ENCODE data around the gene HES1.

HES1 gene

GRCh38 chr3:194102436-194102835 is 33.5 kb upstream of the HES1 start:
- no peak for DNase-seq

- DNase-seq, result no peak
Observed at GRCh38 chr3:194103505-194103904, 32.4 kb upstream of the HES1 start.

- no peak for DNase-seq
Observed at GRCh38 chr3:194103983-194104751, 31.8 kb upstream of the HES1 start.

DNA sequence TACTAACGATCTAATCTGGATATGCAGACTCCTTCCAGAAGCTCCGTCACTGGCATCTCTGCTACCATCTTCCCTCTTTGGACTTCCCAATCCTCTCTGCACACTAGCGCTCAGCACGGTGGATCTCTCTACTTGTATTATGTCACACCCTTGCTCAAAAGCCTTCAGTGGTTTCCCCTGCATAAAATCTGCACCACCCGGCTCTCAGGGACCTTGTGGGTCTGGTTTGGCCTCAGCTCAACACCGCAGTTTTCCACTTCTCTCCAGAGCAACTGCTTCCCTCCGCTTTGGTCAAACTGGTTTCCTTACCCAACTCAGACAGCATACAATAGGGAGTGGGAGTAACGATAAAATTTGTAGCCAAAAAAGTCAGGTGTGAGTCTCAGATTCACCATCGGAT is 30.7 kb upstream of the HES1 start:
- DNase-seq, result no peak

DNA sequence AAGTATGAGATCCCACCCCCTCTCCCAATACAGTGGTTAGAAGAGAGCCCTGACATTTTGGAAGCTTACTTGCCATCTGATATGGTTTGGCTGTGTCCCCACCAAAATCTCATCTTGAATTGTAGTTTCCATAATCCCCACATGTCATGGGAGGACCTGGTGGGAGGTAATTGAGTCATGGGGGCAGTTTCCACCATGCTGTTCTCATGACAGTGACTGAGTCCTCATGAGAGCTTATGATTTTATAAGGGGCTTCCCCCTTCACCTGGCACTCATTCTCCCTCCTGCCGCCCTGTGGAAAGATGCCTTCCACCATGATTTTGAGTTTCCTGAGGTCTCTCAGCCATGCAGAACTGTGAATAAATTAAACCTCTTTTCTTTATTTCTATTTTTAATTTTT is 28.8 kb upstream of the HES1 start:
- DNase-seq, result no peak

GRCh38 chr3:194109192-194109863 is 26.6 kb upstream of the HES1 start:
- no peak for DNase-seq

GRCh38 chr3:194110483-194110882 is 25.5 kb upstream of the HES1 start:
- DNase-seq, result no peak

DNA sequence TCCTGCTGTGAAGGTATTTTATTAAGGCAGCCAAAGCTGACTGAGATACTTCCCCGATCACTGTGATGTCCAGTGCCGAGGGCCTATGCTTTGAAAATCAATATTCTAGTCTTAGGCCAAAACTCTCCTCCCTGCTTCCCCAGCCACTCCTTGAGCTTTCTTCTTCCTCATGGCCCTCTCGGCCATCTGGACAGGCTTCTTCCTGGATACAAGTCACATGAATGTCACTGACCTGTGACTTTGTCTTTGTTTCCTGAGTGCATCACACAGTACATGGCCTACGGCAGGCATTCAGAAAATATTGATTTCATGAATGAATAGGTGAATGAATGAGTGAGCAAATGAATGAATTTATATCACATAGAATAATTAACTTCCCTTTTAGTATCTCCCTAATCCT is 24.6 kb upstream of the HES1 start:
- no peak for DNase-seq

DNA sequence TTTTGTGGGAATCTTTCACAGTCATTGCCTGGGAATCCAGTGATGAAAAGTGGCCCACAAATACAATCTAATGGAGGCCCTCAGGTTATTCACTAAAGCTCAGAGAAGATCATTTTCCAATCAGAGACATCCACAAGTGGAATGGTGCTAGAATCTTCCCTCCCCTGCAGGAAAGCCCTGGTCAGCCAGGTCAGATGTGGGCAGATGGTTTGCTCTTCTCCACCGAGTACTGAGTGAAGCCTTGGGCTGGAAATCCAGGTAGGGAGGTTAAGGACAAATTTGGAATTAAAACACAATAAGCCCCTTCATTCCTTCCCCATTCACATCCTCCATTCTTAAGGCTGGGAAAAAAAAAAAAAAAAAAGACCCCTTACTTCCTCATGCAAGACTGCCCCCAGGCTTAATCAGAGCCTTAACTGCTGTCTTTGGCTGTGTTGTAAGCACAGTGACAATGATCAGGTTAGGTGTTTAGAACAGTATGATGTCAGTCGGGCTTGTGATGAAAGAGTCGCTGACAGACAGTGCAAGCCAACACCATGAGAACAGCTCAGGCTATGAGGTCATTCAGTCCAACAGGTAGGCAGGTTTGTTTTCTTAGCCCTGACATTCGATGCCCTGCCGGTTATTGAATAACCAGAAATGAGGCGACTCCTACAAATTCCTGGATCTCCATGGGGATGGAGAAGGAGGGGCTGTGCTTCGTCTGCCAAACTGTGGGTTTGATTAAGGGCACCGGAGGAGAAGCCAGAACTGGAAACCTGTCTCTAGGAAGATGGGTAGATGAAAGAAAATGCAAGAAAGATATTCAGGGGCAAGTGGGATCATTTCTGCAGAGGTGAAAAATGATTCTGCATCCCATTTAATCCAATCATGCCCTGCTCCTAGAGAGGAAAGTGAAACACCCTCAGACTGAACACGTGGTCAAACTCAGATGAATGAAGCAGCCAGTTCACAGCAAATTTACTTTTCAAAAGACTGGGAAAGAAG is 23.5 kb upstream of the HES1 start:
- peak; percentile 81 for DNase-seq

GRCh38 chr3:194114123-194114522 is 21.8 kb upstream of the HES1 start:
- DNase-seq, result no peak

DNA sequence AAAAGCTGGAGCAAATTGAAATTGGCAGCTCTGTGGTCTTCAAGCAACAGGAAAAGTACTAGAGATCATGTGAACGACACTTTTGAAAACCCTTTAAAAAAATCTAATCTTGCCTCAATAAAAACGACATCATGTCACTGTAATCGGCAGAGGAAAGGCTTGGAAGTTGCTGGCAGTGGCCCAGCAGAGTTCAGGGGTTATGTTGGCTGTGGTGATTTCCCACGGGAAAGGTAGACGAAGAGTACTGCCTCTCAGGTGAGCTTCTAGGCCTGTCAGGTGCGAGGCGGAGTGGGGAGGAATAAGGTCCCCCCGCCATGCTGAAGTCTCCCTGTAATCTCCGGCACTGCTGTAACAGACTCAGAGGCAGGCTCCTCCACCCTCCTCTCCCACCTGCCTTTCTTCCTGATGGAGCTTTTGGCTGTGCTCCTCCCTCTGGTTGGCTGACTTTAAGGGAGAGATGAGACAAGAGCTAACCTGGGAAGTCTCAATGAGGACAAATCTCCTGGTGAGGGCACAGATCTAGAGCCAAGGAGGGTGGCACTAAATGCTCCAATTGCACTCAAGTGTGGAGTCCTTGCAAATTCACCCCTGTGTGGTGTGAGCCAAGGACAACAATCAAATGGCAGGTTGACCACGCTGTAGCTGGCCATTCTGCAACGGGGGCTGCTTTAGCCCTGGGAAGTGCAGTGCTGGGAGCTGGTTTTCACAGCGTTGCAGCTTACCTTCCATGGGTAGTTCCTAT is 18.7 kb upstream of the HES1 start:
- DNase-seq, result no peak

GRCh38 chr3:194118920-194119319 is 17.0 kb upstream of the HES1 start:
- DNase-seq, result no peak

- DNase-seq, result no peak
Observed at GRCh38 chr3:194119831-194120590, 15.9 kb upstream of the HES1 start.

DNA sequence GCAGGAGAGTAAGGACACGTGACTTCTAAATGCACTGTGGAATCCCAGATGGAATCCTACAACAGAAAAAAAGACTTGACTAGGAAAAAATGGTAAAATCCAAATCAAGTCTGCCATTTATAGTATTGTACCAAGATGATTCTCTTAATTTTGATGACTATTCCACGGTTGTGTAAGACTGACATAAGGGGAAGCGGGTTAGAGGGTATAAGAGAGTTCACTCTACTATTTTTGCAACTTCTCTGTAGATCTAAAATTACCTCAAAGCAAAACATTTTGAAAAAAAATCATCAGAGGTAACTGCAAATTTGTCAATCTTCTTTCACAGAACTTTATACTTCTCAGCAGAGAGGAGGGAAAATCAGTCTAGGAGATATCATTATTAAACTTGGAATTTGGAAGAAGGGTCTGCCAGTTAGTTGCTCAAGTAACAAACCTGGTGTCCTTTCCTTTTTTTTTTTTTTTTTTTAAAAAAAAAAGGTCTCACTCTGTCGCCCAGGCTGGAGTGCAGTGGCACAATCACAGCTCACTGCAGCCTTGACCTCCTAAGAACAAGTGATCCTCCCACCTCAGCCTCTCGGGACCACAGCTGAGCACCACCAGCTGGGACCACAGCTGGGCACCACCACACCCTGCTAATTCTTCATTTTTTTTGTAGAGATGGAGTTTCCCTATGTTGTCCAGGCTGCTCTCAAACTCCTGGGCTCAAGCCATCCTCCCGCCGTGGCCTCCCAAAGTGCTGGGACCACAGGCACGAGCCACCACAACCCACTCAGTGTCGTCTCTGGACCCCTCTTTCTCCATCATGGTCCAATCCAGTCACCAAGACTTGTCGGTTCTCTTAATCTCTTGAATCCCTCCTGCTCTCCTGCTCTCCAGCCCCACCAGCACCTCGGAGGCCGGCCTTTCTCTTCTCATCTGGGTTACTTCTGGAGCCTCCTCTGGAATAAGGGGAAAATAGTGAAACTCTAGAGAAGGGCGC is 14.9 kb upstream of the HES1 start:
- DNase-seq, result no peak

DNA sequence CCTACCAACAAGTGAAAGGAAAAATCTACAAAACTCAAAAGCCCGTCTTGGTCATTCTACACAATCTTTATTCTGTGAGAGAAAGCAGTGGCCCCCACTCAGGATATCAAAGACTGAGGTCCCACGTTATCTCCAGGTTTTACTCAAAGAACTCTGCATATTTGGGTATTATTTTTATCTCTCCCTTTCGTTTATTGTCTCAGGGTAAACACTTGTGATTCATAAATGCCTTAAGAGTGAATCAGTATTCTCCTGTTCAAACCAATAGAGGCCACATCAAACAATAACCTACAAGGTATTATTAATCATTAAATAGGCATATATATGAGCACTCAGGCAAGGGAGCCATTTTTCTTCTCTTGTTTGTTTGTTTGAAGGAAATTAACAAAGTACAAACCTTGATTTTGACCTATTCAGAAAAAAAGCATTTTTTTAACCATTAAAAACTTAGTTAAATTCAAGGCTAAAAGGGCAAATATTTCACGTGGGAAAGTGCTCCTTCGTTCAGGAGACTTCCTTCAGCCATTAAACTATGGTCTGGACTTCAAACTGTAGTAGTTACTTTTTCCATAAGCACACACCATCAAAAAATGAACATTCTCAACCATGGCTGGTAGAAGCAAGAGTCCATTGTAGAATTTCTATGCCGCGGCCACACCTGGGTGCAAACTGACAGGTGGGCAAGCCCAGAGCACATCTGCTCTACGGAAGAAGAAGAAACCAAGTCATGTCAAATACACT is 13.9 kb upstream of the HES1 start:
- no peak for DNase-seq

GRCh38 chr3:194123726-194124125 is 12.2 kb upstream of the HES1 start:
- no peak for DNase-seq

DNA sequence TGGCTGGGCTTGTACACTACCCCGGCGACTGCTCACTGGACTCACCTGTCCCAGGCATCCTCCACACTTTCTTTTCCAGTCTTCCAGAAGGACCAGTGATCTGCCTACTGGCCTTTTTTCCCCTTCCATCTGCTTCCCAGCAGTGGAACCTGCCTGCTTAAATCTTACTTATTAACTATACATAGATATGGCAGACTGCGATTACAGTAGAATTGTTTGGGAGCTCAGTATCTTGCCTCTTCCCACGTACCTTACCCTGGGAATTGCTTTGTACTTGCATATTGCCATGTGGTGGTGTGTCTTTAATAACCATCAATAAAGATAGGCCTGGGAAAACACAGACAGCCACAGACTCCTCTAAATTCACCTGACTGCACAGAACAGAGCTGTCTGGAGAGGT is 11.8 kb upstream of the HES1 start:
- DNase-seq, result no peak

- no peak for DNase-seq
Observed at GRCh38 chr3:194125442-194125841, 10.5 kb upstream of the HES1 start.

- no peak for DNase-seq
Observed at GRCh38 chr3:194126790-194127189, 9.2 kb upstream of the HES1 start.

Data from NCI-H2171 treated with DMSO at 0.1 percent for 48 hours (cell line).